ENCODE data around the gene MAN1B1.

DNA sequence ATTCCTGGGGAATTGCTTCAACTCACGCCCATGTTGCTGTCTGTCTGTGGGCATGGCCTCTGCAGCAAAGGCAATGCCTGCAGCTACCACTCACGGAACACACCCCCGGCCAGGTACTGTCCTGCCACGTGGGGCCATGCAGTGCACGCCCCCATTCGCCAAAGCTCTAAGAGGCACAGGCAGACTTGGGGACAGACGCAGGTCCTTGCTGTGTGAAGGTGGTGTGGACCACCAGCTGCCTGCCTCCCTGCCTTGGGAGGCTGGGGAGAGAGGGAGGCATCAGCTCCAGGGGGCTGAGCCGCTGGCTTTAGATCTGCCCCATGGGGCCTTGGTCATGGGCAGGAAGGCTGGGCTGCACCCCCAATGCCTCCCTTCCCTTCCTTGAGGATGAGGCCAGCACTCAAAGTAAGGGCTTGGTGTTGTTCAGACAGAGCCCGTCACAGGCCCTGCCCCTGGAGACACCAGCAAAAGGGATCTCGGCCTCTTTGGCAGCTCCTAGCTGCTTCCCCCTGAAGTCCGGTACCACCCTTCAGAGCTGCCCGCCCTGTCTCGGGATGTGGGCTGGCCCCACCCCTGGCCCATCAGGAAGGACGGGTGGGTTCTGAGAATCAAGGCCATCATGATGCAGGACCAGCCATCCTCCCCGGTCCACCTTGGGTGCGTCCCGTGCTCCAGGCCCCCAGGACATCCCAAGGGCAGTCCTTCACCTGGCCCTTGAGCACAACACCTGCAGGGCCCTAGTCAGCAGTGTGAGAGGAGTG is 54.4 kb downstream of the MAN1B1 start:
- TF ChIP-seq POLR2A (IDR thresholded peaks at IDR 0.05; ENCODE audit: low read depth, low read length) (no peak), POU2F2 (IDR thresholded peaks at IDR 0.05; ENCODE audit: low read depth, low read length) (no peak), TAF1 (IDR thresholded peaks at IDR 0.05; ENCODE audit: low read depth, low read length) (no peak)

Measured in GM12891 (cell line).